Measurements from ENCODE around the gene MAP4K3.
"Not testable (repeated sequence)": the region's sequence is repeated elsewhere in the genome, so short reads cannot be mapped to it uniquely, and the experiment has no call there.

MAP4K3 gene

DNA sequence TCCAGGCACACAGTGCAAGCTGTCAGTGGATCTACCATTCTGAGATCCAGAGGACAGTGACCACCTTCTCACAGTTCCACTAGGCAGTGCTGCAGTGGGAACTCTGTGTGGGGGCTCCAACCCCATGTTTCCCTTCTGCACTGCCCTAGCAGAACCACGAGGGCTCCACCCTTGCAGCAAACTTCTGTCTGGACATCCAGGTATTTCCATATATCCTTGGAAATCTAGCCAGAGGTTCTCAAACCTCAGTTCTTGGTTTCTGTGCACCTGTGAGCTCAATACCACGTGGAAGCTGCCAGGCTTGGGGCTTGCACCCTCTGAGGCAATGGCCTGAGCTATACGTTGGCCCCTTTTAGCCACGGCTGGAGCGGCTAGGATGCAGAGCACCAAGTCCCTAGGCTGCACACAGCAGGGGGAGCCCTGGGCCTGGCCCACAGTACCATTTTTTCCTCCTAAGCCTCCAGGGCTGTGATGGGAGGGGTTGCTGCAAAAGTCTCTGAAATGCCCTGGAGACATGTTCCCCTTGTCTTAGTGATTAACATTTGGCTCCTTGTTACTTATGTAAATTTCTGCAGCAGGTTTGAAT is 77.5 kb downstream of the MAP4K3 start:
- FAIRE-seq, result no peak
- no peak for DNase-seq (ENCODE audit: insufficient read length, low spot score)
- no peak for TF ChIP-seq POLR2A (IDR thresholded peaks at IDR 0.05; ENCODE audit: low read depth, low read length)

DNA sequence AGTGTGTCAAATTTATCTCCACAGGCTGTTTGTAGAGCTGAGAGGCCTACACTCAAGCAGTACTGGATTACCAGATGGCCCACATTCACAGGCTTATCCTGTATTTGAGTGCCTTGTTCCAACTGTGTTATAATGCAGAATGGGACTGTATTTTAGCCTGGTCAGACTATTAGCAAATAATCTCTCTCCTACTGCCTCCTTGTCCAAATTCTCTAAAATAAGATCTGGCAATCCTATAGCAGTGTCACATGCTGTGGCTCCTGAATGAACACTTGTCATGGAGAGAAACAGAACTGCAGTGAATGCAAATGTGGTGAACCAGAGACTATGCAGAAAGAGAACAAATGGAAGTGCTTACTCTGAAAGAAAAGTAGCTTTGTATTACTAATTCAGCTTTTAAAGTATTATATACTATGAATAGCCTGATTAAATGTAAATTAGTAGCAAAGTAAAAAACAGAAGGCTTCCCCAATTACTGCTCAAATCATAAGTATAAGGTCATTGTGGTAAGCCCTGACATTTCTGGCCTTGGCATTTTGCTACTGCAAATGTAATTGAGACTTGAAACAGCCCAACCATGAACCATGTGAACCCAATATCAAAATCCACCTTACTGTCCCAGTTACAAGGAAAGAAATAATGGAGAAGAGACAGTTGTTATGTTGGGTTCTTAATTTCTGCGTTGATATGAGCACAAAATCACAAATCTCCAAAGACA is 80.0 kb downstream of the MAP4K3 start:
- DNase-seq (ENCODE audit: insufficient read length, low spot score) (no peak), FAIRE-seq (no peak)
- TF ChIP-seq POLR2A (IDR thresholded peaks at IDR 0.05; ENCODE audit: low read depth, low read length), result no peak

DNA sequence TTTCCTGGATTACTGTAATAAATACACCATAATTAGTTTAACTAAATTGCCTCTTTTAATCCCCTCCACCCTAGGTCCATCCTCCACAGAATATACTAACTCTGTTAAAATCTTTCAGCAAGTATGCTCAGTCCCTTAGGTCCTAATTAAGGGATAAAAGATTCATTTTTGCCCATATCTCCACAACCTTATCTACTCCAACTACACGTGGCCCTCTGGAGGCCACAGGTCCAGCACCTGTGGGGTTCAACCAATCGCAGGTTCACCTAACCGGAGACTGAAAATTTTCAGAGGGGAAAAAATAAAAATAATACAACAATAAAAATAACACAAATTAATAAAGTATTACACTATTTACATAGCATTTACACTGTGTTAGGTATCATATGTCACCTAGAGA is 86.4 kb downstream of the MAP4K3 start:
- DNase-seq (ENCODE audit: insufficient read length, low spot score) (no peak), FAIRE-seq (no peak)
- no peak for TF ChIP-seq POLR2A (IDR thresholded peaks at IDR 0.05; ENCODE audit: low read depth, low read length)

GRCh38 chr2:39338502-39338901 is 98.6 kb downstream of the MAP4K3 start:
- no peak for DNase-seq (ENCODE audit: insufficient read length, low spot score)
- FAIRE-seq, result no peak
- no peak for TF ChIP-seq POLR2A (IDR thresholded peaks at IDR 0.05; ENCODE audit: low read depth, low read length)

- TF ChIP-seq POLR2A (IDR thresholded peaks at IDR 0.05; ENCODE audit: low read depth, low read length), result no peak
- DNase-seq (ENCODE audit: insufficient read length, low spot score) (no peak), FAIRE-seq (no peak)
Observed at GRCh38 chr2:39335930-39336329, 101.2 kb downstream of the MAP4K3 start.

DNA sequence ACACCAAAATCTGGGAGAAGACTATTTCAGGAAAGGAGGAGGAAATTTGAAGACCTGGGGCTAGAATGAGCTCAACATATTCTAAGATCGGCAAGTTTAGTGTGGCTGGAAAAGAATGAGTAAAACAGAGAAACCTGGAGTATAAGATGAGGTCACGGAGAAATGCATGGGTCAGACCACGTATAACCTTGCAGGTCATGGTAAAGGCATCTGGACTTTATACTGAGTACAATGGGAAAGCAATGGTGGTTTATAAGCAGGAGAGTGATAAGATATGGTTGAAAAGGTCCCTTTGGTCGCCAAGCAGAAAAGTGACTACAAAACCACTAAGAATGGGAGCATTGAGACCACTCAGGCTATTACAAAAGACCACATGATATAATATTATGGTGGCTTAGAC is 102.1 kb downstream of the MAP4K3 start:
- no peak for TF ChIP-seq POLR2A (IDR thresholded peaks at IDR 0.05; ENCODE audit: low read depth, low read length)
- FAIRE-seq (peak; percentile 6), DNase-seq (ENCODE audit: insufficient read length, low spot score) (no peak)

- no peak for TF ChIP-seq POLR2A (IDR thresholded peaks at IDR 0.05; ENCODE audit: low read depth, low read length)
- no peak for DNase-seq (ENCODE audit: insufficient read length, low spot score)
- no peak for FAIRE-seq
Observed at GRCh38 chr2:39334529-39334928, 102.6 kb downstream of the MAP4K3 start.

- FAIRE-seq (no peak), DNase-seq (ENCODE audit: insufficient read length, low spot score) (no peak)
- no peak for TF ChIP-seq POLR2A (IDR thresholded peaks at IDR 0.05; ENCODE audit: low read depth, low read length)
Observed at GRCh38 chr2:39326644-39327043, 110.4 kb downstream of the MAP4K3 start.

DNA sequence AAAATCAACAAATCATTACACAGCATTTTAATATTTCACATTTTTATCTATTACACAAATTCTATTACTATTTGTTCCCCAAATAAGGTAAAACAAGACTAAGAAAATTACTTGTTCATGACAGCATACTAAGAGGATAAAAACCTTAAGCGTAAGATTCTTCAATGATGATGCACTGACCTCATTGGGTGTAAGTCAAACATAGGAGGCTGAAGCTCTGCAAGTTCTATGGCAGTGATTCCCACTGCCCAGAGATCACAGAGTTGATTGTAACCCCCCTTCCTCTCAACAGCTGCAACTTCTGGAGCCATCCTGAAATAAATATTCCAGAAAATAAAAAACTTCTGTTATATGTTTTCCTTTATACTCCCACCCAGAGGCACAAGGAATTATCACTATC is 111.1 kb downstream of the MAP4K3 start:
- FAIRE-seq (no peak), DNase-seq (ENCODE audit: insufficient read length, low spot score) (no peak)

DNA sequence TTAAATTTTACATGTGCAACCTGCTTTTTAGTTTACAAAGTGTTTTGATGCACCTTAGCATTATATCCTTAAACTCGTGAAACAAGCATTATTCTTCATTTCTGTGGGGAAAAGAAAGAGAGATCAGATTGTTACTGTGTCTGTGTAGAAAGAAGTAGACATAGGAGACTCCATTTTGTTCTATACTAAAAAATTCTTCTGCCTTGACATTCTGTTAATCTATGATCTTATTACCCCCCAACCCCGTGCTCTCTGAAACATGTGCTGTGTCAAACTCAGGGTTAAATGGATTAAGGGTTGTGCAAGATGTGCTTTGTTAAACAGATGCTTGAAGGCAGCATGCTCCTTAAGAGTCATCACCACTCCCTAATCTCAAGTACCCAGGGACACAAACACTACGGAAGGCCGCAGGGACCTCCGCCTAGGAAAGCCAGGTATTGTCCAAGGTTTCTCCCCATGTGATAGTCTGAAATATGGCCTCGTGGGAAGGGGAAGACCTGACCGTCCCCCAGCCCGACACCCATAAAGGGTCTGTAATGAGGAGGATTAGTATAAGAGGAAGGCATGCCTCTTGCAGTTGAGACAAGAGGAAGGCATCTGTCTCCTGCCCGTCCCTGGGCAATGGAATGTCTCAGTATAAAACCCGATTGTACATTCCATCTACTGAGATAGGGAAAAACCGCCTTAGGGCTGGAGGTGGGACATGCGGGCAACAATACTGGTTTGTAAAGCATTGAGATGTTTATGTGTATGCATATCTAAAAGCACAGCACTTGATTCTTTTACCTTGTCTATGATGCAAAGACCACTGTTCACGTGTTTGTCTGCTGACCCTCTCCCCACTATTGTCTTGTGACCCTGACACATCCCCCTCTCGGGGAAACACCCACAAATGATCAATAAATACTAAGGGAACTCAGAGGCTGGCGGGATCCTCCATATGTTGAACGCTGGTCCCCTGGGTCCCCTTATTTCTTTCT is 115.7 kb downstream of the MAP4K3 start:
- not testable (repeated sequence) for FAIRE-seq; DNase-seq (ENCODE audit: insufficient read length, low spot score)

More for the DNA sequence above, 111.1 kb downstream of the MAP4K3 start:
- no peak for TF ChIP-seq POLR2A (IDR thresholded peaks at IDR 0.05; ENCODE audit: low read depth, low read length)

DNA sequence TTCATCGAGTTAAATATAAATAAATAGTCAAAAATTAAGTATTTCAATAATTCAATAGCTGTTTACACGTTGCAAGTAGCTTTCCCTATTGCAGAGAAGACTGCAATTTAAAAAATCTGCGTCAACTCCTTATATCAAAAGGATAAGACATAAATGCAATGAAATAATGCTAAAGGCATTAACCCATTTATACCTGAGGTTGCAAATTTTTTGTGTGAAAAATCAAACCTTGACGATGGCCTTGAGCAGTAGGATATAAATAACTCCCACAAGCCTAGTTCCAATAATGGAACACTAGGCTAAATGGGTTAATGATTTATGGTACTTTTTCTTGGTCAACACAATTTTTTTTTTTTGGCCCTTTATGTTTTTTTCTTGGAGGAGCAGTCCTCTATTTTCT is 116.9 kb downstream of the MAP4K3 start:
- no peak for TF ChIP-seq POLR2A (IDR thresholded peaks at IDR 0.05; ENCODE audit: low read depth, low read length)
- FAIRE-seq (no peak), DNase-seq (ENCODE audit: insufficient read length, low spot score) (no peak)

DNA sequence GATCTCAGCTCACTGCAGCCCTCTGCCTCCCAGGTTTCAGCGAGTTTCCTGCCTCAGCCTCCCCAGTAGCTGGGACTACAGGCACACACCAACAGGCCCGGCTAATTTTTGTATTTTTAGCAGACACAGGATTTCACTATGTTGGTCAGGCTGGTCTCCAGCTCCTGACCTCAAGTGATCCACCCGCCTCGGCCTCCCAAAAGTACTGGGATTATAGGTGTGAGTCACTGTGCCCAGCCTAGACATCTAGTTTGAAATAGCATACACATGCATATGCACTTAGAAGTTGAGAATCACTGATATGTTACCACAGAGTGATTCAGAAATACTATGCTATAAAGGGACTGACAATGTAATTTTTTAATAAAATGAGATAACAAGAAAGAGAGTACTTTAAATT is 123.5 kb downstream of the MAP4K3 start:
- TF ChIP-seq POLR2A (IDR thresholded peaks at IDR 0.05; ENCODE audit: low read depth, low read length), result no peak
- DNase-seq (ENCODE audit: insufficient read length, low spot score) (no peak), FAIRE-seq (peak; percentile 88)

DNA sequence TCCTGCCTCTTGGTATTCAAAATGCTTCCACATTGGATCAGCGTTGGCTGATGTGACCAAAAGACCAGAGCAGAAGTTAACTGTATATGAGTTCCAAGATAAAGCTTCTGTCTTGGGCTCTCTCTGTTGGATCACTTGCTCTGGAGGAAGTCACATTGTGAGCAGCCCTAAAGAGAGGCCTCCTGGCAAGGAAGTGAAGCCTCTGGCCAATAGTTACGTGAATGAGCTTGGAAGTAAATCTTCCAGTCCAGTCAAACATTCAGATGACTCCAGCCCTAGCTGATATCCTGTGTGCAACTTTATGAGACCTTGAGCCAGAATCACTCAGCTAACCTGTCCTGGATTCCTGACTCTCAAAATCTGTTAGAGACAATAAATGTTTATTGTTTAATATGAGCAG is 125.6 kb downstream of the MAP4K3 start:
- no peak for FAIRE-seq
- TF ChIP-seq POLR2A (IDR thresholded peaks at IDR 0.05; ENCODE audit: low read depth, low read length), result no peak
- no peak for DNase-seq (ENCODE audit: insufficient read length, low spot score)

DNA sequence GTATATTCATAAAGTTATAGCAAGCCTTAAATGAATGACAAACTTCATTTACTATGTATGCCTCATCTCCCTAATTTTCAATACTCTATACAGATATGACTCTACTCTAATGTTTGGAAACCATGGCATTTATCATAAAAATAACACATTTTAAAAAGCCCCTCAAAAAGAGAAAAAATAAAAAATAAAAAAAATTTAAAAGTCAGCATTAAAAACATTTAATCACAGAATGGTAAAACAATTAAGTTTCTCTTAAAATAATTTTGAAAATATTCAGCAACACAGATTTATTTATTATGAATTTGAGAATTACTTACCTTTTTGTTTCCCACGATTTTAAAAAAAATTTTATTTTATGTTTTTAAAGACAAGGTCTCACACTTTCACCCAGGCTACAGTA is 128.3 kb downstream of the MAP4K3 start:
- no peak for TF ChIP-seq POLR2A (IDR thresholded peaks at IDR 0.05; ENCODE audit: low read depth, low read length)
- no peak for DNase-seq (ENCODE audit: insufficient read length, low spot score)
- no peak for FAIRE-seq
